ENCODE measurements around the gene NAA35. TPM values are rescaled to one million over a fixed set of nuclear protein-coding genes. Genes with fewer than 3 reads are reported as not detected.

The NAA35 gene
- total RNA-seq: 10 to 100 TPM; 14.8 to 38.7 (median 30.3) TPM

DNA sequence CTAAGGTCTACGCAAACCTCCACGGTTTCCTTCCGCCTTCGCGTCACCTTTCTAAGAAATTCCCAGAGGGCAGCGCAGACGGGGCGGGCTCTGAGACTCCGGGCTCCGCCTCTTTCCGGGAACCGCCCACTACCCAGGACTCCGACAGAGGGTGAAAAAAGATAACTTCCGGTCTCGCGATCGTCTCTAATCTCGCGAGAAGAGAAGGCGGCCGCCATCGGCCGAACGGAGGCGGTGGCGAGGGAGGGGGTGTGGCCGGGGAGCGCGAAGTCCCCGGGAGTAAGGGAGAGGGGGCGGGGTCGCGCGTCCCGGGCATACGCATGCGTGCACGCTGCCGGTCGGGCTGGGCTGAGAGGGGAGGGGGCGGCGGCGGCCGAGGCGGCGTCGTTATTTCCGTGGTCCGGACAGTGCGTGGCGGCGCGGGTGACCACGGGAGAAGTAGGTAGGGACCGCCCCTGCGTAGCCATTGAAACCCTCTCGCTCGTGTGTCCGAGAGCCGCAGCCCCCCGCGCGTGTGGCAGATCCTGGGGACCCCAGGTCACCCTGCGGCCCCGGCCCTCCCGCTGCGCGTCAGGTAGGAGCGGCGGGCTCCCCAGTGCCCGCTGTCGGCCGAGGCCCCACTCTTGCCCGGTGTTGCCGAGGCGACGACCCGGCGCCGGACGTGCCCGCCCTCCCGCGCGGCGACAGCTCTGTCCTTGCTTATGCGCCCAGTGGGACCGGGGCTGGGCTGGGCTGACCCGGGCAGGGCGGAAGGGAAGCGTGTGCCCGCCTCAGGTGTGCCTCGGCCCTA, at the start of gene NAA35:
Gene NAA35, plus strand, starts transcription at position 315 of the 790 bp plus-strand sequence. CDS start 1,014 bp downstream, outside the sequence.
- 0 to 10% (median 0%) methylated on average over 2 to 9 of the region's 93 CpGs; no CpG with 5 or more reads in 4 of the 10 experiments for WGBS, 10 experiments
- peaks cover 6 to 15% of the 10 kb centered on the region in 2 donors for H3K4me1 ChIP-seq (replicated peaks in 1 of 2)
- peak; percentile 84 to 91 (median 90) for ATAC-seq (replicated peaks in 6 of 8)
- H3K4me3 ChIP-seq: peak within 1 kb of the TSS; percentile 78 to 95 (median 87)
- in situ Hi-C loops (cut with MboI; ENCODE audit: low pct_unique_long_range_greater_than_20kb in 2 of 9, low sequenced_read_pairs in 9 of 9, unreplicated experiment in 9 of 9): no loop called here
- H3K27ac ChIP-seq: peak within 1 kb of the TSS; percentile 86 to 91

DNA sequence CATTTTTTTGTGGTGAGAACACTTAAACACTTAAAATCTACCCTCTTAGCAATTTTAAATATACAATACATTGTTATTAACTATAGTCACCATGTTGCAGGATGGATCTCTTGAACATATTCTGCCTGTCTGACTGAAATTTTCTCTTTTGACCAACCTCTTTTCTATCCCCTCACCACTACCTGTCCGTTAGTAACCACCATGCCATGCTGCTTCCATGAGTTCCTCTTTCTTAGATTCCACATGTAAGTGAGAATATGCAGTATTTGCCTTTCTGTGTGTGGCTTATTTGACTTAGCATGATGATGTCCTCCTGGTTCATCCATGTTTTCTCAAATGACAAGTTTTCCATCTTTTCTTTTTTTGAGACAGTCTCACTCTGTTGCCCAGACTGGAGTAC, 48.5 kb upstream of the NAA35 start:
- in situ Hi-C loops (cut with MboI; ENCODE audit: low pct_unique_long_range_greater_than_20kb in 2 of 9, low sequenced_read_pairs in 9 of 9, unreplicated experiment in 9 of 9): no loop called here
- H3K4me1 ChIP-seq (replicated peaks in 1 of 2): no peaks in the 10 kb centered on the region
- no peak overlapping the region for H3K27ac ChIP-seq
- no peak for ATAC-seq (replicated peaks in 6 of 8)
- 25 to 100% (median 43%) methylated on average over 1 of the region's 1 CpG; no CpG with 5 or more reads in 5 of the 10 experiments for WGBS, 10 experiments
- H3K4me3 ChIP-seq: no peak overlapping the region

DNA sequence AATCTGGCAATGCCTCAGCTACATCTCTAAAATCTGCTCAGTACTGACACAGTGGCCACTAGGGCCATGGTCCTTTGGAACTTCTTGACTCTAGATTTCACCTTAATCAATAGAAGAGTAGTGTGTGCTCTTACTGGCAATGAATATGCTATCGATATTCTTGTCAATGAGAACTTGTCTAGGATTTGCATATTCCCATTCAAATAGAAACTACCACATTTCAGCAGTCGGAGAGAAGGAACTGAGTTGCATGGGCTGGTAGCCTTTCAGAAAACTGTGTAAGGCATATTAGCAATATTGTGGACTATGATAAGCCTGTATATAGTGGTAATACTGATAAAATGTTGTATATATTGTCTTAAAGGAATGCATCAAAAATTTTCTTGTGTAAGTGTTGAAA, 45.3 kb upstream of the NAA35 start:
- Histone ChIP-seq H3K27ac (no peak overlapping the region), H3K4me3 (no peak overlapping the region), H3K4me1 (replicated peaks in 1 of 2) (no peaks in the 10 kb centered on the region)
- no peak for ATAC-seq (replicated peaks in 6 of 8)
- in situ Hi-C loops (cut with MboI; ENCODE audit: low pct_unique_long_range_greater_than_20kb in 2 of 9, low sequenced_read_pairs in 9 of 9, unreplicated experiment in 9 of 9): no loop called here
- WGBS, 10 experiments: 50 to 100% (median 80%) methylated on average over 1 to 2 of the region's 2 CpGs; no CpG with 5 or more reads in 1 of the 10 experiments

DNA sequence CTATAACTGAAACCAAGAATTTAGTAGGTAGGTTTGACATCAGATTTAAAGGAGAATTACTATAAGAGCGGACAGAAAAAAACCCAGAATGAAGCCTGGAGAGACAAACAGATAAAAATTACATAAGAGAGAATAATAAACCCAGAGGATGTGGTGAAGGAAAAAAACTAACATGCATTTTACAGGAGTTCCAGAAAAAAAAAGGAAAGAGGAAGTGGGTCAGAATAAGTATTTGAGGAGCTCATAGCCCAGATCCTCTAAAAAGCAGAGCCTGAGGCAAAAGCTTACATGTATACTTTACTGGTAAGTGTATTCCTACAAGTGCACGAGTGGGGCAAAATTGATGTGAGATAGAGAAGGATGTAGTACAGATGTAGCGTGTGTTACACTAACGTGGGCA, 43.1 kb upstream of the NAA35 start:
- WGBS, 10 experiments: 37 to 97% (median 81%) methylated on average over 2 to 4 of the region's 4 CpGs; no CpG with 5 or more reads in 2 of the 10 experiments
- no peak for ATAC-seq (replicated peaks in 6 of 8)
- in situ Hi-C loops (cut with MboI; ENCODE audit: low pct_unique_long_range_greater_than_20kb in 2 of 9, low sequenced_read_pairs in 9 of 9, unreplicated experiment in 9 of 9): no loop called here
- Histone ChIP-seq H3K4me3 (no peak overlapping the region), H3K4me1 (replicated peaks in 1 of 2) (no peaks in the 10 kb centered on the region), H3K27ac (no peak overlapping the region)

DNA sequence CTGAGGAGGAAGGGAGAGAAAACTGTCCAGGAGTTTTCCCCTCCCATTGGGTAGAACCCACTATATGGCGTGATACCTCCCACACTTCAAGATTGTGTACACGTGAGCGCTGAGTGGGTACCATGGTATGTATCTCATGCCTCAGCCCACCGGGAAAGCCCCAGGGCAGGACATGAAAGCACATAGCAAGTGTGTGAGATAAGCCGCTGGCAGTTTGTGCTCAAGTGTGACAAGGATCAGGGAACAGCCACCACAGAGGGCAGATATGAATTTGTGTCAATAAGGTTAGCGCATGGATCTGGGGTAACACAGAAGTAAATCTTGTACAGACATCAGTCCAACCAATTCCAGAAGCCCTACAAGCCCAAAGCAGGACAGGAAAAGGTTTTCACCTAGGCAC, 42.6 kb upstream of the NAA35 start:
- H3K4me1 ChIP-seq (replicated peaks in 1 of 2): no peaks in the 10 kb centered on the region
- in situ Hi-C loops (cut with MboI; ENCODE audit: low pct_unique_long_range_greater_than_20kb in 2 of 9, low sequenced_read_pairs in 9 of 9, unreplicated experiment in 9 of 9): no loop called here
- ATAC-seq (replicated peaks in 6 of 8): no peak
- no peak overlapping the region for H3K27ac ChIP-seq
- no peak overlapping the region for H3K4me3 ChIP-seq
- 78 to 100% (median 100%) methylated on average over 1 to 5 of the region's 6 CpGs; no CpG with 5 or more reads in 2 of the 10 experiments for WGBS, 10 experiments

DNA sequence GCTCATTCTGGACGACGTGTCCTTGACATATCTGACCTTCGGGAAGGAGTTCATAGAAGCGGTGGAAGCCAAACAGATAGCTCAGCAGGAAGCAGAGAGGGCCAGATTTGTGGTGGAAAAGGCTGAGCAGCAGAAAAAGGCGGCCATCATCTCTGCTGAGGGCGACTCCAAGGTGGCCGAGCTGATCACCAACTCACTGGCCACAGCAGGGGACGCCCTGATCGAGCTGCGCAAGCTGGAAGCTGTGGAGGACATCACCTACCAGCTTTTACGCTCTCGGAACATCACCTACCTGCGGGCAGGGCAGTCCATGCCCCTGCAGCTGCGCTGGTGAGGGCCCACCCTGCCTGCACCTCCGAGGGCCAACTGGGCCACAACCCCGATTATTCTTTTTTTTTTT, 41.6 kb upstream of the NAA35 start:
- no peak overlapping the region for H3K4me3 ChIP-seq
- no peak for ATAC-seq (replicated peaks in 6 of 8)
- WGBS, 10 experiments: 90 to 100% (median 95%) methylated on average over 1 to 9 of the region's 16 CpGs; no CpG with 5 or more reads in 4 of the 10 experiments
- H3K27ac ChIP-seq: no peak overlapping the region
- no peaks in the 10 kb centered on the region for H3K4me1 ChIP-seq (replicated peaks in 1 of 2)
- in situ Hi-C loops (cut with MboI; ENCODE audit: low pct_unique_long_range_greater_than_20kb in 2 of 9, low sequenced_read_pairs in 9 of 9, unreplicated experiment in 9 of 9): no loop called here

DNA sequence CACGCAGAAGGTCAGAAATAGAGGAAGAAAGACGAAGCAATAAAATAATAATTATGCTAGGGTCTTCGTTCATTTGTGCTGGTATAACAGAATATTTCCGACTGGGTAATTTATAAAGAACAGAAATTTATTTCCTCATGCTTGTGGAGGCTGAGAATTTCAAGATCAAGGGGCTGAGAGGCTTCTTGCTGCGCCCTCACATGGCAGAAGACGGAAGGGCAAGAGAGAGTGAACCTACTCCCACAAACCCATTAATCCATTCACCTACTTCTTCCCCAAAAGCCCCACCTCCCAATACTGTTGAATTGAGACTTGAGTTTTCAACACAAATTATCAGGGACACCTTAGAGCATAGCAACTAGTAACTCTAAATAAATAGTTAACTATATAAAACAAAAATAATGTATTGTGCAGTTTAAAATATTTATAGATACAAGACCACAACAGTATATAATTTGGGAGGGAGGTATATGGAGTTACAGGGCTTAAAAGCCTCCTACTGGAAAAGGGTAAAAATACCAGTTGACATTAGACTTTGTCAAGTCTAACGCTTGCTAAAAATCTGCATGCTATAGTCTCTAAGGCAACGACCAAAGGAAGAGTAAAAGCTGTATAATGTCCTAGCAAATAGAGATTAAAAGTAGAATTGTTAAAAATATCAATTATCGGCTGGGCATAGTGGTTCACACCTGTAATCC, 40.3 kb upstream of the NAA35 start:
- in situ Hi-C loops (cut with MboI; ENCODE audit: low pct_unique_long_range_greater_than_20kb in 2 of 9, low sequenced_read_pairs in 9 of 9, unreplicated experiment in 9 of 9): no loop called here
- Histone ChIP-seq H3K4me3 (no peak overlapping the region), H3K27ac (no peak overlapping the region), H3K4me1 (replicated peaks in 1 of 2) (no peaks in the 10 kb centered on the region)
- ATAC-seq (replicated peaks in 6 of 8): peak in 3 of 8 experiments; percentile 53 to 74 (median 69)
- WGBS, 10 experiments: 30 to 90% (median 55%) methylated on average over 2 to 9 of the region's 9 CpGs

DNA sequence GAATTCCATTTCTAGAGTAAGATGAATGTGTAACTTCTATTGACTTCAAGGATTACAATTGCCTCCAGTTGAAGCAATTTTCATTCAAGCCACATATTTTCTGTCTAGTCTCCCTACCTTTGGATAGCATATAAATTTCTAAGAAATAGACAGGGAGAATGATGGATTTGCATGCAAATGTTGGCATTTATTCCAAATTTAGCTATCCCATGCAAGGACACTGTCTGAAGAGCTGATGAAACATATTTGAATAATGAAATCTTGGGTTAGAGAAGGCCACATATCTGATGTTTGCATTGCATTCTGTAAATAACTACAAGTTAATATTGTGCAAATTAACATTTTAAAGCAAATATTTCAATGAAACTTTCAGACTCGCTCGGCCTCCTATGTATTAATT, 36.0 kb upstream of the NAA35 start:
- ATAC-seq (replicated peaks in 6 of 8): peak in 2 of 8 experiments; percentile 53 to 56
- in situ Hi-C loops (cut with MboI; ENCODE audit: low pct_unique_long_range_greater_than_20kb in 2 of 9, low sequenced_read_pairs in 9 of 9, unreplicated experiment in 9 of 9): no loop called here
- H3K27ac ChIP-seq: no peak overlapping the region
- WGBS, 10 experiments: 25 to 100% (median 85%) methylated on average over 2 of the region's 2 CpGs; no CpG with 5 or more reads in 2 of the 10 experiments
- H3K4me3 ChIP-seq: no peak overlapping the region
- H3K4me1 ChIP-seq (replicated peaks in 1 of 2): no peaks in the 10 kb centered on the region

DNA sequence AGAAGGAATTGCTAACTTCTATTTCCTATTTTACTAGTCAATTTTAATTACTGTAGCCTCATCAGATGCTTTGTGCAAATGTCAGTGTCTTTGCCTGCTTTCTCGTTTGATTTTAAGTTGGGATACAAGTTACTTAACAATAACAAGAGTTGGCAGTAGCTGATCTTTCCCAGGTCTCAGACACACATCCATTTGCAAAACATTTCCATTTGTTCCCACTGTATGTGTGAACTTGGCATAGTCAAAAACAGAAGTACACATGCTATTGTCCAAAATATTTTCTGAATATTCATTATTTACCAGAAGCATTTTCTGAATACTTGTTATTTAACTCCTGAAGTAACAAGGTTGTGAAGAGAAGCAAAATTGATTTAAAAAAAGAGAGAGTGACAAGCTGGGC, 35.0 kb upstream of the NAA35 start:
- no peaks in the 10 kb centered on the region for H3K4me1 ChIP-seq (replicated peaks in 1 of 2)
- WGBS, 10 experiments: 0 to 100% (median 67%) methylated on average over 1 of the region's 1 CpG; no CpG with 5 or more reads in 3 of the 10 experiments
- H3K27ac ChIP-seq: no peak overlapping the region
- ATAC-seq (replicated peaks in 6 of 8): peak in 2 of 8 experiments; percentile 54 to 58
- in situ Hi-C loops (cut with MboI; ENCODE audit: low pct_unique_long_range_greater_than_20kb in 2 of 9, low sequenced_read_pairs in 9 of 9, unreplicated experiment in 9 of 9): no loop called here
- H3K4me3 ChIP-seq: no peak overlapping the region

DNA sequence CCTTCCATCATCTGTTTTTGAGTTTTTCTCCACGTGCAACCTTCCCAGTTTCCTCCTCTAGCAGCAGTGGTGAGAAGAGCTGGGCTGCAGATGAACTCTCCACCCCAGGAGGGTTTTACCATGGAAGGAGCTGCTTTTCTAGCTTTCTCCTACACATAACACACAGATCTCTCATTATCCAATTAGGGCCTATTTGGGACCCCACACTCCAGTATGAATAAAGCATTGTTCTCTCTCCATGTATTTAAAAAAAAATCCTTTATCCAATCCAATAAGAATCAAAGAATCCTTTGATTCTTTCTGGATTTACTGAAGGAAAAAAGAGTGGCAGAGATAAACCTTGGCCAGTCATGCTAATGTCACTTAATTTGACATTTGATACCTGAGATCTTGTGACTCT, 31.6 kb upstream of the NAA35 start:
- WGBS, 10 experiments: 60 to 100% (median 80%) methylated on average over 1 of the region's 1 CpG; no CpG with 5 or more reads in 7 of the 10 experiments
- in situ Hi-C loops (cut with MboI; ENCODE audit: low pct_unique_long_range_greater_than_20kb in 2 of 9, low sequenced_read_pairs in 9 of 9, unreplicated experiment in 9 of 9): no loop called here
- Histone ChIP-seq H3K4me1 (replicated peaks in 1 of 2) (no peaks in the 10 kb centered on the region), H3K27ac (no peak overlapping the region), H3K4me3 (no peak overlapping the region)
- no peak for ATAC-seq (replicated peaks in 6 of 8)

DNA sequence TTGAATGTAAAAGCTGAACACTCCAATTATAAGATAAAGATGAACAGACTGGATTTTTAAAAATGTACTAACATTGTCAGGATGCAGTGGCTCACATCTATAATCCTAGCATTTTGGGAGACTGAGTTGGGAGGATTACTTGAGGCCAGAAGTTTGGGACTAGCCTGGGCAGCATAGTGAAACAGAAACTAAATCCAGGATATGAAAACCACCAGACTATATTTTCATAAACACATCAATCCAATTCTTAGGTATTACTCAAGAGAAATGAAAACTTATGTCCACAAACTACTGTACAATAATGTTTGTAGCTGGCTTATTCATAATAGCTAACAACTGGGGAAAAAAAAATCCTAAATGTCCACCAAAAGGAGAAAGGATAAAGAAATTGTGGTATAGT, 26.8 kb upstream of the NAA35 start:
- ATAC-seq (replicated peaks in 6 of 8): peak in 1 of 8 experiments; percentile 28
- H3K4me3 ChIP-seq: no peak overlapping the region
- in situ Hi-C loops (cut with MboI; ENCODE audit: low pct_unique_long_range_greater_than_20kb in 2 of 9, low sequenced_read_pairs in 9 of 9, unreplicated experiment in 9 of 9): no loop called here
- H3K27ac ChIP-seq: no peak overlapping the region
- no peaks in the 10 kb centered on the region for H3K4me1 ChIP-seq (replicated peaks in 1 of 2)

DNA sequence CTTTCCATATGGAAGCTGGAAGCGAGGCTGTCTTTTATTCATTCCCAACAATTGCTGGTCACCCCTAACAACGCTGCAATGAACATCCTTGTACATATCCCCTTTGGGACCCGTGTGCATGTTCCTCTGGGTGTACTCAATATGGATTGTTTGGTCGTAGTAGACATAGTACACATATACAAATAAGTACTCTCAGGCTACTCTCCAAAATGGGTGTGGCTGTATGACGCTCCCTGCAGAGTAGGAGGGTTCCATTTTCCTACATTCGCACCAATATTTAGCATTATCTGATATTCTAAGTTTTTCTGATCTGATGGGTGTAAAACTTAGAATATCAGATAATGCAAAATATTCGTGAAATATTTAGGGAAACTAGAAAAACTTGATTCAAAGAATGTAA, 23.2 kb upstream of the NAA35 start:
- no peak overlapping the region for H3K27ac ChIP-seq
- in situ Hi-C loops (cut with MboI; ENCODE audit: low pct_unique_long_range_greater_than_20kb in 2 of 9, low sequenced_read_pairs in 9 of 9, unreplicated experiment in 9 of 9): no loop called here
- no peaks in the 10 kb centered on the region for H3K4me1 ChIP-seq (replicated peaks in 1 of 2)
- peak in 3 of 8 experiments; percentile 25 to 91 (median 55) for ATAC-seq (replicated peaks in 6 of 8)
- H3K4me3 ChIP-seq: no peak overlapping the region
- 18 to 92% (median 60%) methylated on average over 1 to 7 of the region's 7 CpGs; no CpG with 5 or more reads in 1 of the 10 experiments for WGBS, 10 experiments

DNA sequence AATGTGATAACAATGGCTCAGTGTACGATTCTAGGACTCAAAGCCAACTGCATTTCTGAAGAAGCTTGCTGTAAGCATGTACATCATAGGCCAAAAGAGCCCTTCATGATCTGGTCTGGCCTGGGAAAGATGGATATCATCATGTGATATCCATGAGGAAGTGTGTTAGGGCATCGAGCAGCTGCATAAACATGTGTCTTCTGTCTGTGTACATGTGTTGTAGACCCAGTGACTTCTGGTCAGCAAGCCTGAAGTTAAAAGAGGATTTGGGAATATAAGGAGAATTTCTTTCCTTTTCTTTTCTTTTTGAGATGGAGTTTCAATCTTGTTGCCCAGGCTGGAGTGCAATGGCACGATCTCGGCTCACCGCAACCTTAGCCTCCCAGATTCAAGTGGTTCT, 15.5 kb upstream of the NAA35 start:
- in situ Hi-C loops (cut with MboI; ENCODE audit: low pct_unique_long_range_greater_than_20kb in 2 of 9, low sequenced_read_pairs in 9 of 9, unreplicated experiment in 9 of 9): no loop called here
- WGBS, 10 experiments: 0 to 100% (median 80%) methylated on average over 1 to 5 of the region's 5 CpGs; no CpG with 5 or more reads in 3 of the 10 experiments
- Histone ChIP-seq H3K4me3 (no peak overlapping the region), H3K4me1 (replicated peaks in 1 of 2) (no peaks in the 10 kb centered on the region), H3K27ac (no peak overlapping the region)
- no peak for ATAC-seq (replicated peaks in 6 of 8)

All from motor neuron (in vitro differentiated cells).